Right lobe of liver (tissue), 6 donors: ENCODE data around the gene FILIP1L. TPM values are rescaled to one million over a fixed set of nuclear protein-coding genes. Genes with fewer than 3 reads are reported as not detected.

ENCODE experiments used
- ATAC-seq, 4 donors: fragments of 200-7000 bp; cut with Tn5 transposase; one replicate each; pipeline ENCODE4 v1.9.1; 2020; ENCODE audit warnings: mild to moderate bottlenecking in 4 of 4, moderate library complexity in 4 of 4
- DNase-seq, 3 donors: peaks; one replicate each; pipeline ENCODE4 v3.0.0-alpha.2; 2020
- H3K27ac ChIP-seq, 3 donors: fragments of 200-600 bp; one replicate each; pipeline ENCODE4 v1.8.0; 2022
- H3K27me3 ChIP-seq, 2 donors: fragments of 200-600 bp; one replicate each; pipeline ENCODE4 v1.8.0; 2022
- H3K36me3 ChIP-seq, 4 donors: fragments of 200-600 bp; sonication (generic) in 1 of 4; one replicate each; pipeline versions ENCODE4 v1.5.1 to v1.8.0; 2017 to 2022; ENCODE audit warnings: control low read depth in 1 of 4
- H3K4me1 ChIP-seq, 4 donors: fragments of 200-600 bp; sonication (generic) in 1 of 4; one replicate each; pipeline versions ENCODE4 v1.5.1 to v1.8.0; 2017 to 2022; ENCODE audit warnings: control low read depth in 1 of 4
- H3K4me3 ChIP-seq, 3 donors: fragments of 200-600 bp; one replicate each; pipeline ENCODE4 v1.8.0; 2022
- H3K9me3 ChIP-seq, 4 donors: fragments of 200-600 bp; sonication (generic) in 1 of 4; one replicate each; pipeline versions ENCODE4 v1.5.1 to v1.8.0; 2017 to 2022; ENCODE audit warnings: control low read depth in 1 of 4
- CTCF ChIP-seq, 4 donors: fragments of 200-600 bp in 3 of 4; fragments of 450-650 bp in 1 of 4; IDR thresholded peaks; one replicate each; pipeline versions ENCODE4 v1.5.1 to v1.8.0; 2016 to 2022; ENCODE audit warnings: antibody characterized with exemption in 4 of 4, mild to moderate bottlenecking in 2 of 4
- POLR2A ChIP-seq: fragments of 450-650 bp; IDR thresholded peaks from one replicate; pipeline ENCODE4 v1.6.1; 2017; ENCODE audit warnings: antibody characterized with exemption, mild to moderate bottlenecking
- WGBS: methylation state at CpG from one replicate; pipeline ENCODE4 v1.1.6; 2018; ENCODE audit warnings: low coverage, low lambda C conversion rate; ENCODE audit not compliant: insufficient coverage; ENCODE audit errors: missing lambda C conversion rate; 5-methylcytosine and 5-hydroxymethylcytosine counted together
- intact Hi-C, 2 donors: fragments of 100-400 bp; cut with DNase I; formaldehyde crosslinking; loops; one replicate each; pipeline versions ENCODE4 v1.11.2 to v1.14.1; 2022
- total RNA-seq, 6 experiments: library from RNA; depleted of rRNA in 2 of 6; stranded (reverse); fragments of >200 nt in 2 of 6; fragmentation: NEBNext Ultra II Directional in 3 of 6; extraction: Animal tissue kit (Norgen Biotek cat#: 25700) in 3 of 6; gene quantifications; one replicate each; pipeline versions ENCODE4 v1.1.0 to v1.2.4, GENCODE V29; 2016 to 2023
- donor health status: DM: no; HTN: yes; CAD: no.
- donor health status: DM: no; HTN: no; CAD: no.
- donor health status: DM: no; HTN: no; CAD: no.
- donor health status: DM: no; HTN: yes; CAD: no.
- donor health status: DM: no; HTN: yes; CAD: no.

The FILIP1L gene
- total RNA-seq, 6 experiments from 2014 or later, result 0.97 to 10.8 (median 3.6) TPM

GRCh38 chr3:99867594-99868310 is 246.5 kb downstream of the FILIP1L start:
- Histone ChIP-seq H3K4me1 (peaks cover 0 to 12% (median 3%) of the 10 kb centered on the region in 4 donors), H3K27ac (no peak overlapping the region), H3K36me3 (no peaks in the 10 kb centered on the region), H3K9me3 (no peaks in the 10 kb centered on the region), H3K27me3 (no peaks in the 10 kb centered on the region), H3K4me3 (no peak overlapping the region)
- ATAC-seq, result no peak
- intact Hi-C loops, result no loop called here
- no peak for DNase-seq
- WGBS, result 73% methylated on average over 2 of the region's 3 CpGs
- TF ChIP-seq POLR2A (no peak), CTCF (IDR thresholded peaks at IDR 0.05) (no peak)

GRCh38 chr3:99866261-99866761 is 248.0 kb downstream of the FILIP1L start:
- Histone ChIP-seq H3K27ac (no peak overlapping the region), H3K9me3 (no peaks in the 10 kb centered on the region), H3K4me3 (no peak overlapping the region), H3K27me3 (no peaks in the 10 kb centered on the region), H3K4me1 (peaks cover 0 to 6% (median 3%) of the 10 kb centered on the region in 4 donors), H3K36me3 (no peaks in the 10 kb centered on the region)
- intact Hi-C loops, result no loop called here
- no peak for DNase-seq
- WGBS, result 55% methylated on average over 3 of the region's 3 CpGs
- TF ChIP-seq POLR2A (no peak), CTCF (IDR thresholded peaks at IDR 0.05) (no peak)
- peak in 1 of 4 donors; percentile 42 for ATAC-seq

DNA sequence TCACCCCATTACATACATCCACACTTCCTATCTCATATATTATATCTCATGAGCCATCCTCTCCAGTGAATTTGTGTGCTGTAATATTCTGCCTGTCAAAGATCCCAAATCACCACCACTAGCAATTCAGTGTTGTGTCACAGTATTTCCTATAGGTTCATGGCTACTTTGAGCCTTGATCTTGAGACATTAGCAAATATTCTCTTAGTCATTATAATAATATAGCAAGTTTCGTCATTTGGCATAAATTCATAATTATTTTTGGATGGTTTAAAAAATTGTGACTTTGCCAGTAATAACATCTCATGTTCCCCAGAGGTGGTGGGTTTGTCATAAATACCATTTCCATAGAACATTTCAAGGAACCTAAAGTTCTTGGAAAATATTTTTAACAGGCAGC is 249.0 kb downstream of the FILIP1L start:
- H3K36me3 ChIP-seq, result no peaks in the 10 kb centered on the region

GRCh38 chr3:99864289-99864688 is 250.0 kb downstream of the FILIP1L start:
- WGBS, result 95% methylated on average over 2 of the region's 2 CpGs
- Histone ChIP-seq H3K27ac (no peak overlapping the region), H3K27me3 (no peaks in the 10 kb centered on the region), H3K36me3 (no peaks in the 10 kb centered on the region), H3K4me3 (no peak overlapping the region), H3K9me3 (no peaks in the 10 kb centered on the region), H3K4me1 (no peaks in the 10 kb centered on the region)
- no peak for ATAC-seq
- intact Hi-C loops, result no loop called here
- no peak for DNase-seq
- TF ChIP-seq POLR2A (no peak), CTCF (IDR thresholded peaks at IDR 0.05) (no peak)

More for the DNA sequence above, 249.0 kb downstream of the FILIP1L start:
- no peaks in the 10 kb centered on the region for H3K4me1 ChIP-seq
- H3K27me3 ChIP-seq, result no peaks in the 10 kb centered on the region
- no peaks in the 10 kb centered on the region for H3K9me3 ChIP-seq
- no peak overlapping the region for H3K27ac ChIP-seq
- no peak for ATAC-seq
- no peak for DNase-seq
- no peak overlapping the region for H3K4me3 ChIP-seq
- 85% methylated on average over 1 of the region's 1 CpG for WGBS
- intact Hi-C loops, result no loop called here
- TF ChIP-seq CTCF (IDR thresholded peaks at IDR 0.05), result no peak
- TF ChIP-seq POLR2A, result no peak
